ENCODE data around the gene EFTUD2.

EFTUD2 gene

GRCh38 chr17:44904001-44904984 is 5.0 kb upstream of the EFTUD2 start:
- TF ChIP-seq CTCF (IDR thresholded peaks at IDR 0.05; ENCODE audit: poor library complexity, severe bottlenecking), result no peak
- no peaks in the 10 kb centered on the region for H3K27me3 ChIP-seq (ENCODE audit: insufficient read depth, poor library complexity, severe bottlenecking)
- no peaks in the 10 kb centered on the region for H3K36me3 ChIP-seq (ENCODE audit: low read depth)
- DNase-seq (ENCODE audit: low spot score) (no peak), ATAC-seq (ENCODE audit: low read depth) (no peak)
- H3K9me3 ChIP-seq (ENCODE audit: severe bottlenecking), result no peaks in the 10 kb centered on the region
- peak overlapping the region; percentile 70 for H3K27ac ChIP-seq (ENCODE audit: poor library complexity, severe bottlenecking)
- H3K4me1 ChIP-seq (ENCODE audit: insufficient read depth, poor library complexity, severe bottlenecking), result peaks cover 39% of the 10 kb centered on the region
- H3K4me3 ChIP-seq (ENCODE audit: severe bottlenecking), result no peak overlapping the region

- Histone ChIP-seq H3K9me3 (ENCODE audit: severe bottlenecking) (no peaks in the 10 kb centered on the region), H3K4me1 (ENCODE audit: insufficient read depth, poor library complexity, severe bottlenecking) (peaks cover 34% of the 10 kb centered on the region), H3K27ac (ENCODE audit: poor library complexity, severe bottlenecking) (no peak overlapping the region), H3K36me3 (ENCODE audit: low read depth) (no peaks in the 10 kb centered on the region), H3K27me3 (ENCODE audit: insufficient read depth, poor library complexity, severe bottlenecking) (no peaks in the 10 kb centered on the region), H3K4me3 (ENCODE audit: severe bottlenecking) (no peak overlapping the region)
- ATAC-seq (ENCODE audit: low read depth), result no peak
- DNase-seq (ENCODE audit: low spot score), result no peak
- TF ChIP-seq CTCF (IDR thresholded peaks at IDR 0.05; ENCODE audit: poor library complexity, severe bottlenecking), result no peak
These were observed 3.9 kb upstream of the EFTUD2 start for GRCh38 chr17:44903012-44903685.

- Histone ChIP-seq H3K4me1 (ENCODE audit: insufficient read depth, poor library complexity, severe bottlenecking) (peaks cover 34% of the 10 kb centered on the region), H3K36me3 (ENCODE audit: low read depth) (peaks cover 8% of the 10 kb centered on the region), H3K9me3 (ENCODE audit: severe bottlenecking) (no peaks in the 10 kb centered on the region), H3K27me3 (ENCODE audit: insufficient read depth, poor library complexity, severe bottlenecking) (no peaks in the 10 kb centered on the region), H3K27ac (ENCODE audit: poor library complexity, severe bottlenecking) (peak overlapping the region; percentile 82), H3K4me3 (ENCODE audit: severe bottlenecking) (no peak overlapping the region)
- ATAC-seq (ENCODE audit: low read depth) (no peak), DNase-seq (ENCODE audit: low spot score) (no peak)
- no peak for TF ChIP-seq CTCF (IDR thresholded peaks at IDR 0.05; ENCODE audit: poor library complexity, severe bottlenecking)
These were observed 3.0 kb upstream of the EFTUD2 start for GRCh38 chr17:44902135-44902760.

- Histone ChIP-seq H3K9me3 (ENCODE audit: severe bottlenecking) (no peaks in the 10 kb centered on the region), H3K27ac (ENCODE audit: poor library complexity, severe bottlenecking) (peak overlapping the region; percentile 82), H3K27me3 (ENCODE audit: insufficient read depth, poor library complexity, severe bottlenecking) (no peaks in the 10 kb centered on the region), H3K4me3 (ENCODE audit: severe bottlenecking) (no peak overlapping the region), H3K36me3 (ENCODE audit: low read depth) (peaks cover 13% of the 10 kb centered on the region), H3K4me1 (ENCODE audit: insufficient read depth, poor library complexity, severe bottlenecking) (peaks cover 31% of the 10 kb centered on the region)
- ATAC-seq (ENCODE audit: low read depth) (no peak), DNase-seq (ENCODE audit: low spot score) (no peak)
- TF ChIP-seq CTCF (IDR thresholded peaks at IDR 0.05; ENCODE audit: poor library complexity, severe bottlenecking), result peak; percentile 51
These were observed 2.2 kb upstream of the EFTUD2 start for GRCh38 chr17:44901411-44901921.

All from RWPE2 (cell line).